Activated naive CD4-positive, alpha-beta T cell treated with anti-CD3 and anti-CD28 coated beads, Interleukin-2, amount 50 U/mL, for 72 hours (primary cell): Measurements from ENCODE around the gene DDAH1. TPM values are rescaled to one million over a fixed set of nuclear protein-coding genes. Genes with fewer than 3 reads are reported as not detected.
A peak's percentile ranks its signal among the peaks of the same experiment; 100 is the strongest.

ENCODE experiments used
- ATAC-seq, 2 donors: fragments of 150-1000 bp; cut with Tn5 transposase; 2 replicates each; pipeline ENCODE4 v1.10.0; 2021; ENCODE audit warnings: mild to moderate bottlenecking in 2 of 2, moderate library complexity in 2 of 2
- DNase-seq, 2 donors: peaks; one replicate each; pipeline ENCODE4 v3.0.0; 2021 to 2022; ENCODE audit warnings: low spot score in 2 of 2
- H3K27ac Mint-ChIP-seq, 2 donors: one replicate each; pipeline ENCODE4 v1.8.0; 2022; ENCODE audit warnings: mild to moderate bottlenecking in 2 of 2, mixed read lengths in 2 of 2
- H3K36me3 Mint-ChIP-seq, 2 donors: one replicate each; pipeline ENCODE4 v1.8.0; 2022; ENCODE audit warnings: mixed read lengths in 2 of 2
- H3K9me3 Mint-ChIP-seq, 2 donors: one replicate each; pipeline ENCODE4 v1.8.0; 2022; ENCODE audit warnings: mixed read lengths in 2 of 2
- total RNA-seq, 2 donors: library from RNA; stranded (reverse); gene quantifications; one replicate each; pipeline ENCODE4 v1.2.3, GENCODE V29; 2022

The DDAH1 gene
- total RNA-seq, 2 donors from 2014 or later, result not detected

- Mint-ChIP-seq H3K9me3 (no peaks in the 10 kb centered on the region), H3K36me3 (no peaks in the 10 kb centered on the region), H3K27ac (peak overlapping the region; percentile 4 to 63)
- DNase-seq (no peak), ATAC-seq (no peak)
Observed at GRCh38 chr1:85296980-85297379, 168.0 kb downstream of the DDAH1 start.

- Mint-ChIP-seq H3K27ac (no peak overlapping the region), H3K36me3 (no peaks in the 10 kb centered on the region), H3K9me3 (no peaks in the 10 kb centered on the region)
- ATAC-seq (no peak), DNase-seq (no peak)
Observed at GRCh38 chr1:85295654-85296053, 169.3 kb downstream of the DDAH1 start.

GRCh38 chr1:85295006-85295431, 169.9 kb downstream of the DDAH1 start:
- DNase-seq (no peak), ATAC-seq (peak in 1 of 2 donors; percentile 40)
- Mint-ChIP-seq H3K9me3 (no peaks in the 10 kb centered on the region), H3K36me3 (no peaks in the 10 kb centered on the region), H3K27ac (no peak overlapping the region)

GRCh38 chr1:85290826-85291225, 174.1 kb downstream of the DDAH1 start:
- no peak overlapping the region for H3K27ac Mint-ChIP-seq
- no peaks in the 10 kb centered on the region for H3K36me3 Mint-ChIP-seq
- ATAC-seq, result no peak

GRCh38 chr1:85289848-85290335, 175.1 kb downstream of the DDAH1 start:
- Mint-ChIP-seq H3K27ac (no peak overlapping the region), H3K36me3 (no peaks in the 10 kb centered on the region), H3K9me3 (no peaks in the 10 kb centered on the region)
- ATAC-seq (peak; percentile 59 to 80), DNase-seq (no peak)

More at GRCh38 chr1:85290826-85291225, 174.1 kb downstream of the DDAH1 start:
- no peak for DNase-seq
- H3K9me3 Mint-ChIP-seq, result no peaks in the 10 kb centered on the region

- Mint-ChIP-seq H3K9me3 (no peaks in the 10 kb centered on the region), H3K36me3 (no peaks in the 10 kb centered on the region), H3K27ac (no peak overlapping the region)
- peak; percentile 92 to 97 for ATAC-seq
- no peak for DNase-seq
Observed at GRCh38 chr1:85289207-85289847, 175.6 kb downstream of the DDAH1 start.

- DNase-seq, result no peak
- no peaks in the 10 kb centered on the region for H3K36me3 Mint-ChIP-seq
- no peaks in the 10 kb centered on the region for H3K9me3 Mint-ChIP-seq
- no peak overlapping the region for H3K27ac Mint-ChIP-seq
- ATAC-seq, result no peak
Observed at GRCh38 chr1:85284202-85284601, 180.8 kb downstream of the DDAH1 start.

GRCh38 chr1:85283475-85284199, 181.3 kb downstream of the DDAH1 start:
- peaks cover 0 to 3% of the 10 kb centered on the region in 2 donors for H3K9me3 Mint-ChIP-seq
- no peak for ATAC-seq
- no peak for DNase-seq
- no peak overlapping the region for H3K27ac Mint-ChIP-seq
- H3K36me3 Mint-ChIP-seq, result no peaks in the 10 kb centered on the region

GRCh38 chr1:85282424-85282823, 182.5 kb downstream of the DDAH1 start:
- DNase-seq (no peak), ATAC-seq (no peak)
- Mint-ChIP-seq H3K9me3 (peaks cover 0 to 3% of the 10 kb centered on the region in 2 donors), H3K36me3 (no peaks in the 10 kb centered on the region), H3K27ac (no peak overlapping the region)

GRCh38 chr1:85280636-85281035, 184.3 kb downstream of the DDAH1 start:
- Mint-ChIP-seq H3K9me3 (peaks cover 0 to 3% of the 10 kb centered on the region in 2 donors), H3K27ac (no peak overlapping the region), H3K36me3 (peaks cover 1 to 2% of the 10 kb centered on the region in 2 donors)
- no peak for DNase-seq
- no peak for ATAC-seq

- DNase-seq (no peak), ATAC-seq (no peak)
- Mint-ChIP-seq H3K36me3 (peaks cover 8 to 10% of the 10 kb centered on the region in 2 donors), H3K27ac (peak overlapping the region in 1 of 2 donors; percentile 66), H3K9me3 (peaks cover 0 to 3% of the 10 kb centered on the region in 2 donors)
Observed at GRCh38 chr1:85279458-85280080, 185.4 kb downstream of the DDAH1 start.

GRCh38 chr1:85278853-85279314, 186.1 kb downstream of the DDAH1 start:
- H3K9me3 Mint-ChIP-seq, result peaks cover 0 to 3% of the 10 kb centered on the region in 2 donors
- H3K36me3 Mint-ChIP-seq, result peaks cover 8 to 16% of the 10 kb centered on the region in 2 donors
- DNase-seq, result no peak
- ATAC-seq, result peak; percentile 17 to 34
- H3K27ac Mint-ChIP-seq, result peak overlapping the region in 1 of 2 donors; percentile 66

GRCh38 chr1:85277802-85278201, 187.2 kb downstream of the DDAH1 start:
- Mint-ChIP-seq H3K36me3 (peaks cover 8 to 27% of the 10 kb centered on the region in 2 donors), H3K9me3 (peaks cover 0 to 3% of the 10 kb centered on the region in 2 donors), H3K27ac (no peak overlapping the region)
- ATAC-seq (no peak), DNase-seq (no peak)

- Mint-ChIP-seq H3K27ac (peak overlapping the region; percentile 73 to 92), H3K36me3 (peaks cover 8 to 29% of the 10 kb centered on the region in 2 donors), H3K9me3 (peaks cover 0 to 3% of the 10 kb centered on the region in 2 donors)
- DNase-seq (no peak), ATAC-seq (no peak)
Observed at GRCh38 chr1:85276978-85277639, 187.8 kb downstream of the DDAH1 start.

GRCh38 chr1:85276215-85276977, 188.6 kb downstream of the DDAH1 start, which contains the start of gene BCL10:
BCL10 (minus strand) TSS chr1:85276632; CDS start chr1:85276352, 280 bp downstream.
- DNase-seq, result peak; percentile 97 to 99
- peak within 1 kb of the TSS; percentile 90 to 92 for H3K27ac Mint-ChIP-seq
- H3K9me3 Mint-ChIP-seq, result peaks cover 0 to 3% of the 10 kb centered on the region in 2 donors
- ATAC-seq, result peak; percentile 95 to 97
- peaks cover 8 to 29% of the 10 kb centered on the region in 2 donors for H3K36me3 Mint-ChIP-seq
